Measurements from ENCODE around the gene TAS1R1. TPM values are rescaled to one million over a fixed set of nuclear protein-coding genes. Genes with fewer than 3 reads are reported as not detected.

TAS1R1 gene
- total RNA-seq, 4 donors from 2014 or later = not detected

DNA sequence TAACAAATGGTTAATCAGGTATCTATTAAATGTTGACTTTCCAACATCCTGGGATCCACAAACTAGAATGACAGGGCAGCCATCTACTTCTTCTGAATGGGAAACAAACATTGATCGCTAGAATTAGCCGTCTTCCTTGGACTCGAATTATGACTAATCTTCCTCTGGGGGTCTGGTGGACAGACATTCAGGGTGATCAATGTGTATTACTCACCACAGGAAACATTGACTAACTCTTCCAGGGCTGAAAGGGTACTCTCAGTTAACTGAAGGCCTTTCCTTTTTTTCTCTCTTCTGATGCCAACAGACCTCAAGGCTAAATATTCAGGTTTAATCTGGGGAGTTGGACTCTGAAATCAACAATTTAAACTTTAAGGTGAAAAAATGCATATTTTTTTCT is 10.3 kb upstream of the TAS1R1 start:
- Histone ChIP-seq H3K4me3 (no peak overlapping the region), H3K9me3 (no peaks in the 10 kb centered on the region), H3K27me3 (no peaks in the 10 kb centered on the region), H3K4me1 (no peaks in the 10 kb centered on the region), H3K27ac (no peak overlapping the region), H3K36me3 (no peaks in the 10 kb centered on the region)
- no peak for DNase-seq
- TF ChIP-seq, protein P1, sequence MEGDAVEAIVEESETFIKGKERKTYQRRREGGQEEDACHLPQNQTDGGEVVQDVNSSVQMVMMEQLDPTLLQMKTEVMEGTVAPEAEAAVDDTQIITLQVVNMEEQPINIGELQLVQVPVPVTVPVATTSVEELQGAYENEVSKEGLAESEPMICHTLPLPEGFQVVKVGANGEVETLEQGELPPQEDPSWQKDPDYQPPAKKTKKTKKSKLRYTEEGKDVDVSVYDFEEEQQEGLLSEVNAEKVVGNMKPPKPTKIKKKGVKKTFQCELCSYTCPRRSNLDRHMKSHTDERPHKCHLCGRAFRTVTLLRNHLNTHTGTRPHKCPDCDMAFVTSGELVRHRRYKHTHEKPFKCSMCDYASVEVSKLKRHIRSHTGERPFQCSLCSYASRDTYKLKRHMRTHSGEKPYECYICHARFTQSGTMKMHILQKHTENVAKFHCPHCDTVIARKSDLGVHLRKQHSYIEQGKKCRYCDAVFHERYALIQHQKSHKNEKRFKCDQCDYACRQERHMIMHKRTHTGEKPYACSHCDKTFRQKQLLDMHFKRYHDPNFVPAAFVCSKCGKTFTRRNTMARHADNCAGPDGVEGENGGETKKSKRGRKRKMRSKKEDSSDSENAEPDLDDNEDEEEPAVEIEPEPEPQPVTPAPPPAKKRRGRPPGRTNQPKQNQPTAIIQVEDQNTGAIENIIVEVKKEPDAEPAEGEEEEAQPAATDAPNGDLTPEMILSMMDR (IDR thresholded peaks at IDR 0.05) = no peak
- TF ChIP-seq POLR2A (IDR thresholded peaks at IDR 0.05) = no peak
- intact Hi-C loops (cut with DNase I; ENCODE audit: low total_unique reads) = no loop called here

DNA sequence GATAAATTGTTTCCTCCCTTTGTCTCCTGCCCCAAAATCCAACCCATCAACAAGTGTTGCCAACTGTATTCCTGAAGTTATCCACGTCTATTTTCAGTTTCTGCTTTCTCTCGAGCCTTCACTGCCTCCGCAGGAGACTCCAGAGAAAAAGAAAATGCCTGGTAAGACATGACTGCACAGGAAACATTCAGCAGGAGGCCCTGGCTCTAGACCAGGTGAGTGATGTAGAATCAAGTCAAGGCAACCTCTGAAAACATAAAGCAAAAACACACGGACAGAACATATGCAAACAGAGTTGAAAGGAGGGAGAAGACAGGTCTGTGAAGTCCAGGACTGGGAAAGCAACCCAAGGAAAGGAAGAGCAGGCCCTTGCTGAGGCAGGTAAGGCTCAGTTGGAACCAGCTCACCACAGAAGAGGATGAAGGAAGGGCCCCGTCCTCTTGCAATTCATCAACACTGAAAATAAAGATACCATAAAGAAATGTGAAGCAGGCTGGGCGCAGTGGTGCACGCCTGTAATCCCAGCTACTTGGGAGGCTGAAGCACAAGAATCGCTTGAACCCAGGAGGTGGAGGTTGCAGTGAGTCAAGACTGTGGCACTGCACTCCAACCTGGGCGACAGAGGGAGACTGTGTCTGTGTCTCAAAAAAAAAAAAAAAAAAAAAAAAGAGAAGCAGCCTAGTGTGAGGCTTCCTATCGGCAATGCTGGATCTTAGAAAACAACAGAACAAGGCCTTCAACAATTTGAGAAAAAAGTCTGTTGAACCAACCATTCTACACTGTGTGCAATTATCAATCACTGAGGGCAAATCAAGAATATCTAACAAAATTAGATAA is 9.6 kb upstream of the TAS1R1 start:
- Histone ChIP-seq H3K4me3 (no peak overlapping the region), H3K4me1 (no peaks in the 10 kb centered on the region), H3K9me3 (no peaks in the 10 kb centered on the region), H3K27ac (no peak overlapping the region), H3K27me3 (no peaks in the 10 kb centered on the region), H3K36me3 (no peaks in the 10 kb centered on the region)
- no peak for TF ChIP-seq POLR2A (IDR thresholded peaks at IDR 0.05)
- TF ChIP-seq, protein P1 (IDR thresholded peaks at IDR 0.05) = no peak
- intact Hi-C loops (cut with DNase I; ENCODE audit: low total_unique reads) = no loop called here
- no peak for DNase-seq

DNA sequence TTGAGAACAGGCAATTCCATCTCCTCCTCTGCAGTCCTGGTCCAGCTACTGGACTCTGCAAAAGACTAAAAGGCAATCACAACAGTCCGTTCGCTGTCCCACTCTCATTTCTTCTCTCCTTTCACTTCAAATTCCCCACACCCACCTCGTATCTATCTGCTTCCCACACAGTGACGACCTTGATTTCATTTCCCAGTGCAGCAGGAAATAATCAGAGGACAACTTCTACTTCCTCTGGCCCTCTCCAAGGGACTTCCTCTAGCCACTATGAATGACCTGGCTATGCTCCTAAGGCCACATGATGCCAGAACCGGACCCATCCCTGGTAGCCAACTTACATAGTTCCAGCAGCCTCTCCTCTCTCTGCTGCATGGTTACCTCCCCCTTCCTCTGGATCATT is 8.8 kb upstream of the TAS1R1 start:
- Histone ChIP-seq H3K27me3 (no peaks in the 10 kb centered on the region), H3K4me3 (no peak overlapping the region), H3K27ac (no peak overlapping the region), H3K4me1 (no peaks in the 10 kb centered on the region), H3K36me3 (no peaks in the 10 kb centered on the region), H3K9me3 (no peaks in the 10 kb centered on the region)
- intact Hi-C loops (cut with DNase I; ENCODE audit: low total_unique reads) = no loop called here
- TF ChIP-seq, protein P1 (IDR thresholded peaks at IDR 0.05) = no peak
- TF ChIP-seq POLR2A (IDR thresholded peaks at IDR 0.05) = no peak
- no peak for DNase-seq

DNA sequence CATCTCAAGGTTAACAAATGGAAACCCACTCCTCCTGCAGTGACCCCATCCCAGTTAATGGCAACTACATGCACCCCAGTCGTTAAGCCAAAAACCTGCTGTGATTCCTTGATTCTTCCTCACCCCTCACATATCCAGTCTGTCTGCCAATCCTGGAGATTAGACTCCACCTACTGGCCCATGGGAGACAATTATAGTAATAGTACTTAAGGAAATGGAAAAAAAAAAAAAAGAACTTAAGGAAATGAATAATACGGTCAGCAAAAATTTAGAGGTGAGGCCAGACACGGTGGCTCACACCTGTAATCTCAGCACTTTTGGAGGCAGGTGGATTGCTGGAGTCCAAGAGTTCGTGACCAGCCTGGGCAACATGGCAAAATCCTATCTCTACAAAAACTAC is 7.8 kb upstream of the TAS1R1 start:
- H3K27me3 ChIP-seq = no peaks in the 10 kb centered on the region
- no peaks in the 10 kb centered on the region for H3K36me3 ChIP-seq
- intact Hi-C loops (cut with DNase I; ENCODE audit: low total_unique reads) = no loop called here
- no peaks in the 10 kb centered on the region for H3K9me3 ChIP-seq
- no peak overlapping the region for H3K27ac ChIP-seq
- no peak for TF ChIP-seq POLR2A (IDR thresholded peaks at IDR 0.05)
- TF ChIP-seq, protein P1 (IDR thresholded peaks at IDR 0.05) = no peak
- no peaks in the 10 kb centered on the region for H3K4me1 ChIP-seq
- H3K4me3 ChIP-seq = no peak overlapping the region
- DNase-seq = no peak

DNA sequence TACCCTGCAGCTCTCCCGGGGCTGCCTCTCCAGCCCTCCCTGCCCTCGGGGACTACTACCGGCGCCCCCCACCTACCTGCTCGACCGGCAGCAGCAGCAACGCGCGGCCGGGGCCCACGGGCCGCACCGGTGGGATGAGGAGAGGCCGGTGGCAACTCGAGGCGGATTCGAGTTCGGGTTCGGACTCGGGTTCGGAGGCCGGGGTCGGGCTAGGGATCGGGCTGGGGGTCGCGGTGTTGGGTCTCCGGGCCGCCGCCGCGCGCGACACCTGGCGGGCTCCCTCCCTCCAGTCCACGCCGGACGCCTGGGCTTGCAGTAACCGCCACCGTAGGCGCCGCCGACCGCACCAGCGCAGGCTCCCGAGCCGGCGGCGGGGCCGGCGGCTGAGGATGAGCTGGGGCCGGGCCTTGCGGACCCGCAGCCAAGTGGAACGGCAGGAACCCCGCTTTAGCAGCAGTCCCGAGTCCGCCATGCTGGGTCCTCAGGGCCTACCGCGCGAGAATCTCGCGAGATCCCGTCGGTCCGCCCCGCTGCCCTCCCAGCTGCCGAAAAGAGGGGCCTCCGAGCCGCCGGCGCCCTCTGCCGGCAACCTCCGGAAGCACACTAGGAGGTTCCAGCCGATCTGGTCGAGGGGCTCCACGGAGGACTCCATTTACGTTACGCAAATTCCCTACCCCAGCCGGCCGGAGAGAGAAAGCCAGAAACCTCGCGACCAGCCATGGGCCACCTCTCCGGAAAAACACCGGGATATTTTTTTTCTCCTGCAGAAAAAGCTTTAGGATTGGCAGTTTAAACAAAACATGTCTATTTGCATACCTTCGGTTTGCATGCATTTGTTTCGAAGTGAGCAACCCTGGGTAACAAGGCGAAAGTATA is 838 bp upstream of the TAS1R1 start, which contains the start of gene NOL9:
TSS of gene NOL9 (minus strand) at position 483 of the 876 bp plus-strand sequence. CDS start at position 472, 11 bp downstream.
- peak within 1 kb of the TSS; percentile 86 to 91 for H3K4me3 ChIP-seq
- DNase-seq = peak; percentile 93 to 96
- H3K36me3 ChIP-seq = no peaks in the 10 kb centered on the region
- H3K9me3 ChIP-seq = no peaks in the 10 kb centered on the region
- H3K4me1 ChIP-seq = peaks cover 7% of the 10 kb centered on the region in 2 donors
- no peaks in the 10 kb centered on the region for H3K27me3 ChIP-seq
- intact Hi-C loops (cut with DNase I; ENCODE audit: low total_unique reads) = loop anchor here (2.0 to 10.0 kb wide), 2 partner anchors 47 to 81 kb away; no protein-coding TSS in a partner anchor
- peak; percentile 17 to 54 for TF ChIP-seq POLR2A (IDR thresholded peaks at IDR 0.05)
- TF ChIP-seq, protein P1 (IDR thresholded peaks at IDR 0.05) = peak; percentile 95 to 99 (median 98)
- peak within 1 kb of the TSS; percentile 77 to 86 for H3K27ac ChIP-seq
